Endothelial cell of umbilical vein (primary cell): ENCODE data around the gene HSD3B1.

Experiments used
- POLR2A ChIP-seq: IDR thresholded peaks from 2 replicates; pipeline ENCODE4 v1.6.1; 2012; ENCODE audit warnings: low read depth, mild to moderate bottlenecking, control low read depth, low read length
- TF ChIP-seq, protein P1 (sequence below), 2 donors: IDR thresholded peaks; 1 replicate in 1 of 2; 2 replicates in 1 of 2; pipeline ENCODE4 v1.5.1; 2011; ENCODE audit warnings: low read length in 2 of 2, mild to moderate bottlenecking in 2 of 2, moderate library complexity in 2 of 2, control low read depth in 1 of 2, inconsistent platforms in 1 of 2, low read depth in 1 of 2; ENCODE audit not compliant: insufficient read depth in 1 of 2; ENCODE audit errors: extremely low read depth in 1 of 2

DNA sequence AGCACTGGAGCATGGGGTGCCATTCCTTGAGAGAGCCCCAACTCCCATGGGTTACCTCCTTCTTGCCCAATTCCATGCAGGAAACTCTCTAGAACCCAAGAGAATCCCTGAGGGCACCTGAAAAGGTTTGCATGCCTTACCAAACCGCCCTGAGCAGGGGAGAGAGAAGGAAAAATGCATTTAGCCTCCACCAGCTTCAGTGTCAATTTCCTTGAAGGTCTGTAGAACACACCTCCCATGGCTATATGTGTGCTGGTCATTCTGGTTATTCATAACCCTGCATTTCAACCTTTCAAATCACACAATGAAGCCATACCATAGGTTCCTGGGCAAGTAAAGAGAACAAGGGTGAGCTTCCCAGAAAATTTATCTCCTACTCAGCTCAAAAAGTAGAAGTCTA lies 39.6 kb downstream of the HSD3B1 start:
- TF ChIP-seq, protein P1, sequence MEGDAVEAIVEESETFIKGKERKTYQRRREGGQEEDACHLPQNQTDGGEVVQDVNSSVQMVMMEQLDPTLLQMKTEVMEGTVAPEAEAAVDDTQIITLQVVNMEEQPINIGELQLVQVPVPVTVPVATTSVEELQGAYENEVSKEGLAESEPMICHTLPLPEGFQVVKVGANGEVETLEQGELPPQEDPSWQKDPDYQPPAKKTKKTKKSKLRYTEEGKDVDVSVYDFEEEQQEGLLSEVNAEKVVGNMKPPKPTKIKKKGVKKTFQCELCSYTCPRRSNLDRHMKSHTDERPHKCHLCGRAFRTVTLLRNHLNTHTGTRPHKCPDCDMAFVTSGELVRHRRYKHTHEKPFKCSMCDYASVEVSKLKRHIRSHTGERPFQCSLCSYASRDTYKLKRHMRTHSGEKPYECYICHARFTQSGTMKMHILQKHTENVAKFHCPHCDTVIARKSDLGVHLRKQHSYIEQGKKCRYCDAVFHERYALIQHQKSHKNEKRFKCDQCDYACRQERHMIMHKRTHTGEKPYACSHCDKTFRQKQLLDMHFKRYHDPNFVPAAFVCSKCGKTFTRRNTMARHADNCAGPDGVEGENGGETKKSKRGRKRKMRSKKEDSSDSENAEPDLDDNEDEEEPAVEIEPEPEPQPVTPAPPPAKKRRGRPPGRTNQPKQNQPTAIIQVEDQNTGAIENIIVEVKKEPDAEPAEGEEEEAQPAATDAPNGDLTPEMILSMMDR (IDR thresholded peaks at IDR 0.05; ENCODE audit: extremely low read depth in 1 of 2, insufficient read depth in 1 of 2, low read depth in 1 of 2, low read length in 2 of 2): no peak
- TF ChIP-seq POLR2A: no peak
